EH (cell line): ENCODE measurements around the gene ALPP.
A peak's percentile ranks its signal among the peaks of the same experiment; 100 is the strongest.
"Not testable (repeated sequence)": the region's sequence is repeated elsewhere in the genome, so short reads cannot be mapped to it uniquely, and the experiment has no call there.

Experiments
- DNase-seq: peaks from one replicate; pipeline ENCODE4 v3.0.0-alpha.2; 2015; ENCODE audit warnings: low read depth

The ALPP gene

GRCh38 chr2:232378735-232379151, at the start of gene ALPP:
TSS of gene ALPP (plus strand) at chr2:232378751. CDS start at chr2:232378803, 52 bp downstream.
- not testable (repeated sequence) for DNase-seq

DNA sequence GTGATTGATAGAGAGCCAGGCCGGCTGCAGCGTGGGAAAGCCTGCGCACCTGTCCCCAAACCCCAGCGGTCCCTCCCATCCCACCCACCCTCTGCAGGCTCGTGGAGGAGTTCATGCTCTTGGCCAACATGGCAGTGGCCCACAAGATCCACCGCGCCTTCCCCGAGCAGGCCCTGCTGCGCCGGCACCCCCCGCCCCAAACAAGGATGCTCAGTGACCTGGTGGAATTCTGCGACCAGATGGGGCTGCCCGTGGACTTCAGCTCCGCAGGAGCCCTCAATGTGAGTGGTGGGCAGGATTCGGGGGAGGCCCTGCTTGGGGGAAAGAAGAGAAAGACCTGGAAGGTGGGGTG, 48.9 kb upstream of the ALPP start:
- DNase-seq = no peak

- no peak for DNase-seq
Observed at GRCh38 chr2:232330068-232330999, 48.2 kb upstream of the ALPP start.

DNA sequence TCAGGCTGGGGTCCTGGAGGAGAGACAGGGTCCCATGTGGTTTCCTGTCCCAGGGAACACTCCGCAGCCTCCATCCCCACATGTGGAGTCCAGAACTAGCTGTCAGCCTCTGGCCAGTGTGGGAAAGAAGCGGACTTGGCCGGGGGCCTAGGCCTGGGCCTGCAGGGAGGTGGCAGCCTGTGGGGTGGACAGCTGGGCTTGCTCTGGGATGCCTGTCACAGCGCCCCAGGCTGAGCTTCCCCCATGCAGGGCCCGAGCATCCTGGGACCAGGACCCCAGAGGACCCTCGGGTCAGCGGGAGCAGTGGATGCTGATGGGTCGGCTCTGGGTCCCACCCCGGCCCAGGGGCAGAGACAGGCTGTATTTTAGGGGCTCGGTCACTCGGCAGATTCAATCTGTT, 47.5 kb upstream of the ALPP start:
- DNase-seq = not testable (repeated sequence)

DNA sequence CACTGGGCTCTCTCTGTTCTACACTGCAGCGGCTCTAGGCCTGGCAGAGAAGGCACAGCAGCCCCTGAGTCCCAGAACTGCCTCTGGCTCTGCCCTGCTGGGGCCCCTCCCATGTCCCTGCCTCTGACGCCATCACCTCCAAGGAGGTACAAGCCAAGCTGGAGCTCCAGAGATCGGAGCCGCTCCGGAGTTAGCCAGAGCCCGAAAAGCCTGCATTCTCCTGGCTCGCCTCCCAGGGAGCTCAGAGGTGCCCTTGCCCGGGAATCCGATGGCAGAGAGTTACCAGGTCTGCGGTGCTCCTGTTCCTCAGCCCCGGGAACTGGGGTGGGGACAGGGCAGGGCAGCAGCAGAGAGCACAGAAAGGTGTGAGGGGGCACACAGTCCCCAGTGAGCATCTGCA, 46.9 kb upstream of the ALPP start:
- DNase-seq = not testable (repeated sequence)

DNA sequence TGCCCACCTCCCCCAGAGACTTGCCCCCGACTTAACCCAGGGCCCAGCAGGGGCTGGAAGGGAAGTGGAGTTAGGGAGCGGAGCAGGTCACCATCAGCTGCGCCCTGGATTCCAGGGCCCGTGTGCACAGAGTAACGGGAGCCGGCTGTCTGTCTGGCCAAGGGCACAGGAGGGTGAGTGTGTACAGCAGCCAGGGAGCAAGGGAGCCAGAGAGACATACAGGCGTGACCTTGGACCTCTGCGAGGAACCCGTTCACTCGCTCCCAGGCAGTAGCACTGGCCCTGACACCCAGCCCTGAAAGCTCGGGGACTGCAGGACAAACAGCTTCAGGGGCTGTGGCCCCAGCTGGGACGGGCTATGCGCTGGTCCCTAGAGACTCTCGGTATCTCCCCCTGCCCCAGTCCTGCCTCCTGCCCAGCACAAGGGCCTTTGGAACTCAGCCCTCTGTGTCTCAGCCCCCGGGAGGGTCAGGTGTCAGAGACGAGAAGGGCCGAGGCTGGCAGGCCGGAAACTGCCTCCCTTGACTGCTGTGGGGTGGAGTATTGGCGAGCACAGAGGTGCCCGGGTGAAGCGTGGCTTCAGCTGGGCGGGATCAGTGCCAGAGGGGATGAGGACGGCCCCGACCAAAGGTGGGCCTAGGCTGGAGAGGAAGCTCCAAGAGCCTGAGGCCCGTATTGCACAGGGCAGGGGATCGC, 46.2 kb upstream of the ALPP start:
- DNase-seq = not testable (repeated sequence)

DNA sequence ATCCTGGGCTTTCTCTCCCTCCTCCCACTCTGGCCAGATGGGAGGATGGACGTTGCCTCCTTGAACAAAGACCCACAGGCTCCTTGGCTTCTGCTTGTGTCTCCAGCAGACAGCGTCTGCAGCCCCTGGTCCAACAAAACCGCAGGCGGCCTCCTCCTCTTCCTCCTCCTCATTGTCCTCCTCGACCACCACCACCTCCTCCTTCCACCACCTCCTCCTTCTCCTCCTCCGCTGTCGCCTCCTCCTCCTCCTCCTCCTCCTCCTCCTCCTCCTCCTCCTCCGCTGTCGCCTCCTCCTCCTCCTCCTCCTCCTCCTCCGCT, 45.7 kb upstream of the ALPP start:
- no peak for DNase-seq

DNA sequence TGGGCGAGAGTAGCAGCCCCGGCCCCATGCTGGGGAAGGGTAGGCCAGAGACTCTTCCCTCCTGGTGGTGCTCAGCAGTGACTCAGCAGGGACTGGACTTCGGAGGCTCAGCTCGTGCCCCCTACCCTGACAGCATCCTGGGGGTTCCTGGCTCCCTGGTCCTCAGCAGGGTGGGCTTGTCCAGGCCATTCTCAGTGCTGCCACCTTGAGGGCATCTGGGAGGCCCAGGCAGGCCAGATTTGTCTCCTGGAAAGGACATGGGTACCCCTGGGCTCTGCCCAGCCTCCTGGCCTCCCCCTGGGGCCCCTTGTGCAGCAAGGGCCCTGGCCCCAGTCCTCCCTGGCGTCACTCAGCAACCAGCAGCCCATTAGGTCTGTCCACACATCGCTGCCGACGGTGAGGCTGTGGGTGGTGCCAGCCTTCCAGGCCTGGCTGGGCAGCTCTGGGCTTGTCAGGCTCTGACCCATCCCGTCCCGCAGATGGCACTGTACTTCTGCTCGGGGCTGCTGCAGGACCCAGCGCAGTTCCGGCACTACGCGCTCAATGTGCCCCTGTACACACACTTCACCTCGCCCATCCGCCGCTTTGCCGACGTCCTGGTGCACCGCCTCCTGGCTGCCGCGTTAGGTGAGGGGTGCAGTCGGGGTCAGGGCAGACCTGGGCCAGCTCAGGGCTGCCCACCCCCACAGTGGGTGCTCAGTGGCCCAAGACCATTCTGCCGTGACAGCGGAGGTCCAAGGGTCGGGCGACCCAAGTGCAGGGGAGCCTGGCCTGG, 45.0 kb upstream of the ALPP start:
- peak; percentile 19 for DNase-seq

GRCh38 chr2:232334136-232334884, 44.2 kb upstream of the ALPP start:
- not testable (repeated sequence) for DNase-seq

- not testable (repeated sequence) for DNase-seq
Observed at GRCh38 chr2:232334885-232335205, 43.7 kb upstream of the ALPP start.

DNA sequence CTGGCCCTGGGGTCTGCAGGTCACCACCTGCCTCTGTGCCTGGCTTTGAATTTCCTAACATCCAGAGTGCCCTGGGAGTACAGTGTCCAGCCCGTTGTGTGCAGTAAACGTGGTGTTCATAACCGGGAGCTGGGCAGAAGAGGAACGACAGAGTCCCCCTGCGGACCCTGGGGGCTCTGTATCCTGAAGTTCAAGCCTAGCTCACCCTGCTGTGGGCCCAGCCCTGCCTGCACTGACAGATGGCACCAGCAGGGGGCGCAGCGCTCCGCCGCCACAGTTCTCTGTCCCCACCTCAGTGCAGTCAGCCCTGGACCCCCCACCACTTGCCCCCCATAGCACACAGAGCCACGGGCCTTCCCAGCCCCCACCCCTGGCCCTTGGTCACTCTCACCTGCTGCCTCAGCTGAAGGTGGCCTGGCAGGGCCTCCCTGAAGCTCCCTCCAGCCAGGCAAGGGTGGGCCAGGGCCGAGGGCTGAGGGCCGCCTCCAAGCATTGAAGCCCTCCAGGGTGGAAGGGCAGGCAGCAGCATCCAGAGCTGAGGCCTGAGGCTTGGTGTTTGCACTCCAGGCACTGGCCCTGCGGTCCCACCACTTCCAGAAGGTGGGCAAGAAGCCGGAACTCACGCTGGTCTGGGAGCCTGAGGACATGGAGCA, 43.2 kb upstream of the ALPP start:
- not testable (repeated sequence) for DNase-seq

DNA sequence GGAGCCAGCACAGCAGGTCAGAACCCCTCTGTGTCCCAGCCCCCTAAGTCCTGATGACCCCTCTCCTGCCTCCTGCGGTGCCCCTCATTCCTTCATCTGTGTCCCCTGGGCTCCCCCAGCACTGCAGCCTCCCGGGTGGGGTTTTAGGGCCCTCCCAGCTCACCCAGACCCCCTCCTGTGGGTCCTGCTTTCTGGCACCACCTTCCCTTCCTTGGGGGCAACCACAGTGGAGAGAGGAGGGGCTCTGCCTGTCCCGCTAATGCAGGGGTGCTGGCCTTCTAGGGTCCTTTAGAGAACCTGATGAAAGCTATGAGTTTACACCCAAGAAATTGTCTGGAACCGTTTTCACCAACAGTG, 42.7 kb upstream of the ALPP start:
- DNase-seq = no peak

DNA sequence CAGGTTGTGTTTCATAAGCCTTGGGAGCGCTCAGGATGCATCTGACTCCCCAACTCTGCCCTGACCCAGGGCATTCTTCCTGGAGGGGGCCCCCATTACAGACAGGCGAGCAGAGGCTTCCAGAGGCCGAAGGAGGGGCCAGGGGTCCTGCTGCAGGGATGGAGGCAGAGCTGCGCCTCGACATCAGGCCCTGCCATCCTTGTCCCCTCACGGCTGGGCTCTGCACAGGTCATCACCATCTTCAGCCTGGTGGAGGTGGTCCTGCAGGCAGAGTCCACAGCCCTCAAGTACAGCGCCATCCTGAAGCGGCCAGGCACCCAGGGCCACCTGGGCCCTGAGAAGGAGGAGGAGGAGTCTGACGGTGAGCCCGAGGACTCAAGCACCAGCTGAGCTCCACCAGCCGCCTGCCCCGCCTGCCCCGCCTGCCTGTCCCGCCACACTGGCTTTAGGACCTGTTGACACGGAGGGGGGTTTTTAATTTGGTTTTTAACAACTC, 42.3 kb upstream of the ALPP start:
- DNase-seq = no peak

GRCh38 chr2:232336981-232337720, 41.4 kb upstream of the ALPP start:
- no peak for DNase-seq

- not testable (repeated sequence) for DNase-seq
Observed at GRCh38 chr2:232338094-232338758, 40.3 kb upstream of the ALPP start.

- no peak for DNase-seq
Observed at GRCh38 chr2:232338759-232339106, 39.8 kb upstream of the ALPP start.

DNA sequence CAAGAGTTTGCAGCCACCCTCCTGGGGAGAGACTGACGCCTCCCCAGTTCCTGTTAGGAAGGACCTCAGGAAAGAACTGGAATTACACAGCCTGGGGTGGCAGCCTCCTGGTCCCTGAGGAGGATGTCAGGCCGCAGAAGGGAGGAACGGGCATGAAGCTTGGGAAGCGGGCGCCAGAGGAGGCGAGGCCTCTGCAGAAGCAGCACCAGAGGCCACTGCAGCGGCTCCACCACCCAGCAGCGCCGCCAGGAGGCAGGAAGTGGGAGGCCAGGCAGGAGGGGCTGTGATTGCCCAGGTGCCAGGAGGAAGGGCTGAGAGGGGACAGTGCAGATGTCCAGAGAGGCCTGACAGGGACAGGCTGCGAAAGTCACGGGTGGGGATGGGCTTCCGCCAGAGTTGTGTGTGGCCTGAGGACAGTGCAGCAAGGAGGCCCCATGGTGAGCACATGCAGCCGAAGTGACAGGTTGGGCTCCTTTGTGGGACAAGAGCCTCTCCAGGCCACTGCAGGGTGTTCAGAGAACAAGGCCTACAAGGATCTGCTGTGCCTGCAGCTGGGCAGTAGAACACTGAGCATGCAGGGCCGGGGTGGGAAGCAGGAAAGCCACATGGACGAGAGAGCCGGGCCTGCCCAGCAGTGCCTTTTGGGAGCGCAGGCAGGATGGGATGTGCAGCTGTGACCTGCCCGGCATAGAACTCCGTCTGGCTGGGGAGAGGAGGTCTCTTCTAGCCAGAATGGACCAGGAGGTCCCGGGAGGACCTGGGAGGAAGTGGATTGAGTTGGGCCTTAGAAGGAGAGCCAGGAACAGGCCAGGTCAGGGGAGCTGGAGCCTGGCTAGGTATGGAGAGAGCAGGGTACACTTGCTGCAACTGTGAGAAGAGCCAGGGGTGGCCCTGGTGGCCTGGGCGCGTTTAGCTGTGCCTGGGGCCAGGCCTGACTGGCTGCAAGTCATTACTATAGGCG, 39.1 kb upstream of the ALPP start:
- no peak for DNase-seq

DNA sequence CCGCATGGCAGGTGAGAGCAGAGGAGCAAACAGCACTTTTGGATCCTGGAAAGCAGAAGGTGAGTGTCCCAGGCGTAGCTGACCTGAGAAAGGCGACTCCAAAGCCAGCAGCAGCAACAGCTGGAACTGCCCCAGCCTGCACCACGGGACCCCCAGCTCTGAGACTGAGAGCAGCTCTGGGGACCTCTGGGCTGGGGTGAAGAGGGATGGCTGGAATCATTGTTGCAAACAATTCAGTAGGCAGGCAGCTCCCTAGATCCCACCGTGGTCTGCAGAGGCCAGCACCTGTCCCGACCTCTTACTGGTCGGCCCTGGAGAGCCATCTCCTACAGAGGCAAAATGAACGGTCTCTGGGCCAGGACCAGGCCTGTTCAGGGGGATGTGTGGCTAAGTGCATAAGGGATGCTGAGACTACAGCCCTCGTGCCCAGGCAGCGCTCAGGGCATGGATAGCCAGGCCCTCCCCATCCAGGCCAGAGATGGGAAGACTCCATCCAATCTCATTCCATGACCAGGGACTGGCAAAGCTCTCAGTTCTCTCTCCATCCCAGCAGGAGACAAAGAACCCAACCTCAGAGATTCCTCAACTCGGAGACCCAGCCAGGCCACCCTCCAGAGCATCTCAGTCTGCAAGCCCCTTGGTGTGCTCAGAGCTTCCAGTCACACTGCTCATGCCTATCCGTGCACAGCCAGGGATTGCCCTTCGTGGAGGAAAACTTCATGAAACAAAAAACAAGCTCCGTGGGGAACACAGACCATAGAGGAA, 38.2 kb upstream of the ALPP start:
- no peak for DNase-seq
